ENCODE results near the gene SEC23A.
"Not testable (repeated sequence)": the region's sequence is repeated elsewhere in the genome, so short reads cannot be mapped to it uniquely, and the experiment has no call there.

The SEC23A gene

DNA sequence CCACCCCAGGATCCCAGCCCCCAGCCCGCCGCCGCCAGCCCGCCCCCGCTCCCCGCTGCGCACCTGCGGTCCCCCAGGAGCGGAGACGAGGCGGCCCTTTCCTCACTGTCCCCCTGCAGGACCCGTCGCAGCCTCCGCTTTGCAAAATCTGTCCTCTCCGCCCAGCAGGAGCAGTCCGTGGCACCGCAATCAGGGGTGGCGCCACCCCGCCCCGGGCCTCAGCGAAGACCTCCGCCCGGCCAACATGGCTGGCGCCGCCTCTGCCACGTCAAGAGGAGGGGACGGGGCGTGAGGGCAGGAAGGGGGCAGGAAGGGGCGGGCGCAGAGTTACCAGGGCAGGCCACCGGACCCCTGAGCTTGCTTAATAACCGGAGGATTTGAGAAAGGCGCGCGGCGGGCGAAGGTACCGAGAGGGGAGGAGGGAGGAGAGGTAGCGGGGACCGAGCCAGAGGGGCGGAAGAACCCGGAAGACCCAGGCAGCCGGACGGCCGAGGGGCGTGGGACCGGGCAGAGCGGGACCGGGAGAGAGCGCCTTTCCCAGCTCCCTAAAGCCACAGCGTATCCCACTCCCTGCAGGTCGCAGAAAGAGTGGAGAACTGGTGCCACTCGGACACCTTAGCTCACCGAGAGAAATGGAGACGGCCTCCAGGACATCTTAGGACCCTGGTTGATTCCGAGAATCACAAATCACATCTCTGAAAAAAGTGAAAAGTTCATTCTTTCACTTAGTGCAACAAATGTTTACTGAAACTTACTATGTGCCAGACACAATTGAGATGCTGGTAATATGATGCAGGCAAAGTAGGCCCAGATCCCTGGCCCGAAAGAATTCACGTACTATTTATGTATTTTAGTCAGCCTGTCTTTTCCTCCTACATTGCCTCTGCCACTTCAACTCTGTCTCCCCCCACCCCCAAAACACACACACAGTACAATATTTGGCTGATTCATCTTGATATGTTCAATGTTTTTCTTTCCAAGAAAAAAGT lies at the start of gene SEC23A:
Gene SEC23A, minus strand, starts transcription at position 267 of the 989 bp plus-strand sequence. CDS start 7,117 bp downstream, outside the sequence.
- DNase-seq, result peak; percentile 64

GRCh38 chr14:39145266-39145966 lies 42.4 kb upstream of the SEC23A start:
- DNase-seq, result no peak

DNA sequence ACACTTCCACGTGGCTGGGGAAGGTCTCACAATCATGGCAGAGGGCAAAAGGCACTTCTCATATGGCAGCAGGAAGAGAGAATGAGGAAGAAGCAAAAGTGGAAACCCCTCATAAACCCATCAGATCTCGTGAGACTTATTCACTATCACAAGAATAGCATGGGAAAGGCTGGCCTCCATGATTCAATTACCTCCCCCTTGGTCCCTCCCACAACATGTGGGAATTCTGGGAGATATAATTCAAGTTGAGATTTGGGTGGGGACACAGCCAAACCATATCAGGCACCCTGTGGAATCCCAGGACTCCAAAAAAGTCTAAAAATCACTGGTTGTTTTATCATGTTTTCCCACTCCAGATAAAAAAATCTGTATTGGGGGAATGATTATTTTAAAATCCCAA lies 40.2 kb upstream of the SEC23A start:
- not testable (repeated sequence) for DNase-seq

- not testable (repeated sequence) for DNase-seq
Measured at GRCh38 chr14:39141623-39142022, 38.6 kb upstream of the SEC23A start.

GRCh38 chr14:39140170-39140569 lies 37.1 kb upstream of the SEC23A start:
- no peak for DNase-seq

DNA sequence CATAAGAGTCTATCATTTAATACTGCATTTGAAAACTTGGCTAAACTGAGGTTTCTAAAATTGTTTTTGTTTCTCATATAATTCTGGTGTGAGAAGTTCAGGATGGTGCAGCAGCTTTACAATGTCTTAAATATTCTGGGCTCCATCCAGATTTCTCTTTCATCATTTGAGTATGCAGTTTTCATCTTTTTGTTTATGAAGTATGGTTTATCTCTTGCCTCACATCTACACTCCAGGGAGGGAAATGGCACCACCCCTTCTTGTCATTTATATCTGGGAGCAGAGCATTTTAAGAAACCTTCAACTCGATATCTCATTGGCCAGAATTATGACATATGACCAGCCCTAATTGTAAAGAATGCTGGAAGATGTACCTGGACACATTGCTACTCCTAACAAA lies 35.4 kb upstream of the SEC23A start:
- DNase-seq, result no peak

GRCh38 chr14:39137835-39138234 lies 34.8 kb upstream of the SEC23A start:
- DNase-seq, result not testable (repeated sequence)

DNA sequence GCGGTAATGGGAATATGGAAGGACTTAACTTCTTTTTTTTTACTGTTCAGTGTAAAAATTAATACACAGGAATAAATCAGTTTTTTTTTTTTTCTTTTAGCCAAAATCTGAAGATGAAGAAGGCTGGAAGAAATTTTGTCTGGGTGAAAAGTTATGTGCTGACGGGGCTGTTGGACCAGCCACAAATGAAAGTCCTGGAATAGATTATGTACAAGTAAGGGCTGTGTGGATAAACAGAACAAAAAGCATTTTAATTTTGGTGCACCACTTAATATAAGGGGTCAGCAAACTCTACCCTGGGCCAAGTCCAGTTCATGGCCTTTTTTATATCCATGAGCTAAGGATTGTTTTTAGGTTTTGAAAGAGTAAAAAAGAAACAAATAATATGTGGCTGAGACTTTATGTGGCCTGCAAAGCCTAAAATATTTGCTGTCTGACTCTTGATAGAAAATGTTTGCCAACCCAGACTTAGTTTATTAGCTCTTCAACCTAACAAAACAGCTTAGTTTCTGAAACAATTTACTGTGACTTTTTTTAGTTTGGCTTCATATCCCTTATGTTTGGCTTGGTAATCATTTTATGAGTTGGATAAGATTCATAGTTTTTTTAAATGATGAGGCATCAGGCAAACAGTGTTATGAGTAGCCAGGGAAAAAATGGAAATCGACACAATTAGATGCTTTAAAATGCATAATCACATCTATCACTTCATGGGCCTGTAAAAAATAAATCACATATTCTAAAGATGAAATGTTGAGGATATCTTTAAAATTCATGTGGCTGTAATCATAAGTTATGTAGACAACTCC lies 19.5 kb upstream of the SEC23A start:
- DNase-seq, result no peak

- peak; percentile 94 for DNase-seq
Measured at GRCh38 chr14:39114073-39114838, 11.2 kb upstream of the SEC23A start, which contains the start of gene GEMIN2. Gene GEMIN2 (plus strand): TSS chr14:39114323. CDS start chr14:39114339, 16 bp downstream.

GRCh38 chr14:39113685-39114072 lies 10.6 kb upstream of the SEC23A start:
- no peak for DNase-seq

- no peak for DNase-seq
Measured at GRCh38 chr14:39109893-39110715, 7.1 kb upstream of the SEC23A start.

DNA sequence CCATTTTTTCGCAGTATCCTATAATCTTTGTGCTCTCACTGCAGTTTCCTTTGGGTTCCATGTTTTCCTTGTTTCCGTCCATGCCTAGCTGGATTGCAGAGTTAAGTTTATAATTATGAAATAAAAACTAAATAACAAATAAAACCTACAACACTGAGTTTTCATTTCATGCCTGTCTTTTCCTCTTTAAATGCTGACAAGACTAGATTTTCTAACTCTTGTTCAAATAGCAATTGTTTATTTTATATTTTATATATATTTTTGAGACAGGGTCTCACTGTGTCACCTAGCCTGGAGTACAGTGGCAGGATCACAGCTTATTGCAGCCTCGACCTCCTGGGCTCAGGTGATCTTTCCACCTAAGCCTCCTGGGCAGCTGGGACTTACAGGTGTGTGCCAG lies 5.8 kb upstream of the SEC23A start:
- no peak for DNase-seq

GRCh38 chr14:39107591-39107996 lies 4.6 kb upstream of the SEC23A start:
- DNase-seq, result peak; percentile 10

- not testable (repeated sequence) for DNase-seq
Measured at GRCh38 chr14:39104078-39104801, 1.2 kb upstream of the SEC23A start.

DNA sequence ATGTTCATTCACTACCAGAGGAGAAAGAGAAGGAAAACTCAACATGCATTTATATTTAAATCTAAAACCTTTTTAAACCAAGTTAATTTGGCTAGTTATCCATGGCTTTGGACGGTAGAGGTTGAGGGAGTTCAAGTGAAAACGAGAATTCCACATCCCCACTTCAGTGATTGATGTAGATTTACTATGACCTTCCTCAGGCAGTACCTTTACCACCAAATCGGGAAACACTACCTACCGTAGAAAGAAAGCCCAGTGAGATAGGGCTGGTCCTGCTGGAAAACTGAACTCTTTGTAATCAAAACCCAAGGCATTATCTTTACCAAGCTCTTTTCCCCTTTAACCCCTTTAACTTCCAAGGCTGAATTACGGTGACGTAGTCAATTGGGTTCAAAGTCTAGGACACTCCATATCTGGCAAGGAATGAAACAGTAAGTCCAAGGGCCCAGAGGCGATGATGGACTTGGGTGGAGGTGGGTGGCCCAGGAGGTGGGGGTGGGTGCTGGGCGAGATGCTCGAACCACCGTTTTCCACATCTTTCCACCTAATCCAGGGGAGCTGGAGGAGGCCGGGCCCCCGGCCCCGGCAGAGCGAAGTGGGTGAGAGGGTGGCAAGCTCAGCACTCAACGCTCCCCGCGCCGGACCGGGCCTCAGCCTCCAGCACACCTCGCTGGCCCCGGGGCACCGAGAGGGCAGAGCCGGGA lies 618 bp downstream of the SEC23A start:
- no peak for DNase-seq

- no peak for DNase-seq
Measured at GRCh38 chr14:39099748-39100147, 3.3 kb downstream of the SEC23A start.

GRCh38 chr14:39099215-39099614 lies 3.8 kb downstream of the SEC23A start:
- not testable (repeated sequence) for DNase-seq

DNA sequence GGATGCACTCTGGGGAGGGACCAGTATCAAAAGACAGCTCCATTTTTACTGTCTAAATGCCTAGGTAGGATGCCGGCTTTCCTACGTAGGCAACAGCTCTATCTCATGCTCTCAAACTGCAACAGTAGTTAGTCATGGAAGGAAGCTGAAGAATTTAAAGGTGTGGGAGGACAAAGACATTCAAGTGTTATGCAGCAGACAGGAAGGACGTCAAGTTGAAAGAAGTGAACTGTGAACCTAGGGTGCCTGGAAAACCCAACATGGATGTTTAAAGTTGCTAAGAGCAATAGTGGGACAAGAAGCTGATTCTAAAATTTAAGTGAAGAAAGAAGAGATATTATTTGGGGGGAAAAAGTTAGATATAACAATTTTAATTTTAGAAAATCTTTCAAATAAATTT lies 5.9 kb downstream of the SEC23A start:
- no peak for DNase-seq

GRCh38 chr14:39094515-39094914 lies 8.5 kb downstream of the SEC23A start:
- DNase-seq, result no peak

GRCh38 chr14:39091716-39092115 lies 11.3 kb downstream of the SEC23A start:
- DNase-seq, result no peak

Measured in NCI-H446 treated with DMSO at 0.1 percent for 48 hours (cell line).